ENCODE measurements around the gene CYP4A22.

- TF ChIP-seq EZH2phosphoT487 (IDR thresholded peaks at IDR 0.05) (no peak), EZH2 (IDR thresholded peaks at IDR 0.05) (no peak)
Measured at GRCh38 chr1:47137925-47138615, 829 bp downstream of the CYP4A22 start.
